Stimulated activated CD4-positive, alpha-beta T cell treated with anti-CD3 and anti-CD28 coated beads, Interleukin-12 subunit alpha, Interleukin-12 subunit beta, amount 100 ng/mL, for 48 hours (primary cell): ENCODE results near the gene MKX.

ENCODE experiments used
- DNase-seq, 3 donors: peaks; one replicate each; pipeline ENCODE4 v3.0.0-alpha.2; 2020; ENCODE audit warnings: low read depth in 2 of 3, low spot score in 1 of 3

MKX gene

GRCh38 chr10:27745732-27746396, at the start of gene MKX:
Gene MKX (minus strand): TSS chr10:27745819. CDS start chr10:27743415, 2,404 bp downstream.
- DNase-seq = peak in 1 of 3 donors; percentile 23

GRCh38 chr10:27794157-27794556, 48.5 kb upstream of the MKX start:
- no peak for DNase-seq

- DNase-seq = no peak
These were observed 46.6 kb upstream of the MKX start for GRCh38 chr10:27792216-27792615.

- no peak for DNase-seq
These were observed 38.7 kb upstream of the MKX start for GRCh38 chr10:27784272-27784671.

GRCh38 chr10:27783660-27784059, 38.0 kb upstream of the MKX start:
- DNase-seq = peak; percentile 2 to 12 (median 9)

- no peak for DNase-seq
These were observed 33.9 kb upstream of the MKX start for GRCh38 chr10:27779462-27780015.

- no peak for DNase-seq
These were observed 29.2 kb upstream of the MKX start for GRCh38 chr10:27774831-27775230.

- no peak for DNase-seq
These were observed 25.6 kb upstream of the MKX start for GRCh38 chr10:27771231-27771630.

GRCh38 chr10:27770181-27770580, 24.6 kb upstream of the MKX start:
- no peak for DNase-seq

GRCh38 chr10:27760867-27761266, 15.2 kb upstream of the MKX start:
- no peak for DNase-seq

GRCh38 chr10:27759483-27760272, 14.1 kb upstream of the MKX start:
- no peak for DNase-seq

- DNase-seq = no peak
These were observed 7.1 kb upstream of the MKX start for GRCh38 chr10:27752673-27753237.

GRCh38 chr10:27748601-27749000, 3.0 kb upstream of the MKX start:
- no peak for DNase-seq

- DNase-seq = no peak
These were observed 1.5 kb upstream of the MKX start for GRCh38 chr10:27747096-27747451.

GRCh38 chr10:27746397-27747095, 927 bp upstream of the MKX start:
- DNase-seq = peak in 1 of 3 donors; percentile 23

- DNase-seq = peak in 1 of 3 donors; percentile 5
These were observed 552 bp downstream of the MKX start for GRCh38 chr10:27744802-27745731.

- DNase-seq = peak in 1 of 3 donors; percentile 7
These were observed 1.5 kb downstream of the MKX start for GRCh38 chr10:27743877-27744801.

GRCh38 chr10:27743012-27743876, 2.4 kb downstream of the MKX start:
- DNase-seq = peak in 1 of 3 donors; percentile 17
